ENCODE measurements around the gene HEMGN. TPM values are rescaled to one million over a fixed set of nuclear protein-coding genes. Genes with fewer than 3 reads are reported as not detected.
"Not testable (repeated sequence)": the region's sequence is repeated elsewhere in the genome, so short reads cannot be mapped to it uniquely, and the experiment has no call there.

The HEMGN gene
- polyA plus RNA-seq, 3 donors = 2.1 to 2.9 (median 2.4) TPM

DNA sequence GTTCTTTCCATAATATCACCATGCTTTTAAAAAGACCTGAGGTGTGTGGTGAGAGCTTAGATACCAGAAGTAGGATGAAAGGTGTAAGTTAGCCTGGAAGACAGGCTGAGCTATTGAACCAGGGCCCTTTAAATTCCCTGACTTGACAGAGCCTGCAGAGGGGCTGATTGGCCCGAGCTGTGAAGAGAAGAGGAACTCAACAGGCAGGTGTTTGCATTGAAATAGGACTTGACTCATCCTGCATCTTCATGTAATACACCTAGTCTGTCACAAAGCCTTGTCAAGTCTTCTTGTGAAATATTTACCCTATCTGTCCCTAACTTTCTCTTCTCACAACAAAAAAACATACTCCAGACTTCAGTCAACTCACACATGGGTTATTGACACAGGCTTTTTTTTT is 28.5 kb upstream of the HEMGN start:
- no peak for DNase-seq

GRCh38 chr9:97964901-97965300 is 26.9 kb upstream of the HEMGN start:
- DNase-seq = no peak

- no peak for DNase-seq
Measured at GRCh38 chr9:97963232-97963631, 25.3 kb upstream of the HEMGN start.

- DNase-seq = no peak
Measured at GRCh38 chr9:97962575-97962974, 24.6 kb upstream of the HEMGN start.

DNA sequence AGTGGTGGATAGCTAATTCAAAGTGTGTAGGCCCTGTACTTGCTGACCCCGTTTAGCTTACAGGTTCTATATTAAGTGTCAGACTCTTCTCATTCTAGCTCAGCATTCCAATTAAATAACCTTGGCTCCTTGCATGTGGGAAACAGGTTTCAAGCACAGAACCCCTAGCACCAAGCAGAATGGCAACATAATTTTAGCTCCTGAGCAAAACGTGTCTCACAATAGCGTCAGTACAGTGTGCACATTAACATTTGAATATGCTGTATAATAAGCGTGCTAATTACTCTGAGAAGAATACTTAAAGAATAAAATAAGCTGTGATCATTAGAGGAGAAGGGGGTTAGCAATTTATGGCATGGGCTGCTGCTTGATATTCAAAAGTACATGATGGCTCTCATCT is 24.2 kb upstream of the HEMGN start:
- no peak for DNase-seq

DNA sequence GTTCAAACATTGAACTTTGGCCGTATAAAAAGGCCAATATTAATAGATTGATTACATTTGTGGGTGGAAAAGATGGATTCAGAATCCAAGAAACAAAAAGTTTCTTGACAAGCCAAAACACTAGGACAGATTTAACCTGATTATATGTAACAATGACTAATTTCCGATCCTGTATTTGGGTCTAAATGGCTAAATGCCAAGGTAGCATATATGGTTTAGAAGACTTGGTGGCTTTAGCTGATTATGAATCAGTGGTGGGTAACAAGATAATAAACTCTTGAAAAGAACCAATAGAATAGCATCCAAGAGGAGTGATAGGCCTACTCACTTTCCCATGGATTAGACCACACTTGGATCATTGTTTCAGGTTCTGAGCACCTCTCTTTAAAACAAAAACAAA is 23.4 kb upstream of the HEMGN start:
- DNase-seq = no peak

GRCh38 chr9:97960678-97961328 is 22.8 kb upstream of the HEMGN start:
- DNase-seq = not testable (repeated sequence)

GRCh38 chr9:97959585-97959984 is 21.6 kb upstream of the HEMGN start:
- DNase-seq = no peak

- no peak for DNase-seq
Measured at GRCh38 chr9:97958812-97959511, 21.0 kb upstream of the HEMGN start.

DNA sequence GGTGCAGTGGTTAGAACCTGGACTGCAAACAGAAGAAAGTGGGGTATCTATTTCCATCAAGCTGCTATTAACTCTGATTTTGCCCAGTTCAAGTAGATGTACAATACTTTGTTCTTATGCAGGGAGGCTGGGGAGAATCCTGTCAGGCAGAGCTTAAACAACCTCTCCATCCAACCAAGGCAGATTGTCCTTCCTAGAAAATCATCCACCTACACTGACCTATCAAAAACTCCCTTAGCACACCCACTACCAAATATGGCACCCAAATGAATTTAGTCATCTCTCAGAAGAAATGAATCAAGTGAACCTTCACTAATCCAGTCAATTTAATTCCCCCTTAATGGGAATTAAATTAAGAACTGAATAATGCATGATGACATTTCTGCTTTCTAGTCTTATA is 18.4 kb upstream of the HEMGN start:
- DNase-seq = no peak

DNA sequence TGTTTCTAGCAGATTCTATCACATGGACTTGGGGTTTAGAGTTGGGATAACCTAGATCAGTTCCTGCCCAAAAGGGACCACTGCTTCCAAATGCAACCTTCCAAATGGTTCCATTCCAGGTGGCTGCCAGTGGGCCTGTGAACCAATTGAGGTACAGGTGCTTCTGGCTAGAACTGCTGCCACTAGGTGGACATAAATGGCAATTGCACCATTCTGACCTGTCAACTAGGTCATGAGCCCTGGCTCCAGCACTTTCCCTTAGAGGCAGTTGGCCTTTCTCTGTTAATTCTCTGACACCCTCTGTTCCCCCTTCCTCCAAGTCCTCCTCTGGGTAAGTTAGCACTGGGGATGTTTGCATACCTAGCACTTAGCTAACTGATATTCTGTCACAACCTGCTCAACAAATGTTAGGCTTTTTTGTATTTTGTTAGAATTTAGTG is 16.6 kb upstream of the HEMGN start:
- no peak for DNase-seq

GRCh38 chr9:97950873-97951272 is 12.9 kb upstream of the HEMGN start:
- DNase-seq = not testable (repeated sequence)

GRCh38 chr9:97947094-97947493 is 9.1 kb upstream of the HEMGN start:
- DNase-seq = not testable (repeated sequence)

GRCh38 chr9:97945470-97945869 is 7.5 kb upstream of the HEMGN start:
- DNase-seq = not testable (repeated sequence)

- no peak for DNase-seq
Measured at GRCh38 chr9:97944612-97945011, 6.6 kb upstream of the HEMGN start.

- no peak for DNase-seq
Measured at GRCh38 chr9:97943308-97943855, 5.4 kb upstream of the HEMGN start.

DNA sequence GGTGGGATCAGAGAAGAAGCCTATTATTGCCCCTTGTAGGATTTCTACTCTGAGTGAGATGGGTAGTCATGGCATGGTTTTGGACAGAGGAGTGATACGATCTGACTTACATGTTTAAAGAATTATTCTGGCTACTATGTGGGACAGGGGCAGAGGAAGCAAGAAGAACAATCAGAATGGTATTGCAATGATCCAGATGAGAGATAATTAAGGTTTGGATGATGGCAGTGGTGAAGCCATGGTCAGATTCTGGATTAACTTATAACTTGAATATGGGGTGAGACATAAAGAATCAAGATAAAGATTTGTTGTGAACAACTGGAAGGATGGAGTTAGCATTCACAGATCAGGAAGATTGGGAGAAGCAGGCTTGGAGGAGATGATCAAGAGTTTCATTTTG is 3.4 kb upstream of the HEMGN start:
- no peak for DNase-seq

DNA sequence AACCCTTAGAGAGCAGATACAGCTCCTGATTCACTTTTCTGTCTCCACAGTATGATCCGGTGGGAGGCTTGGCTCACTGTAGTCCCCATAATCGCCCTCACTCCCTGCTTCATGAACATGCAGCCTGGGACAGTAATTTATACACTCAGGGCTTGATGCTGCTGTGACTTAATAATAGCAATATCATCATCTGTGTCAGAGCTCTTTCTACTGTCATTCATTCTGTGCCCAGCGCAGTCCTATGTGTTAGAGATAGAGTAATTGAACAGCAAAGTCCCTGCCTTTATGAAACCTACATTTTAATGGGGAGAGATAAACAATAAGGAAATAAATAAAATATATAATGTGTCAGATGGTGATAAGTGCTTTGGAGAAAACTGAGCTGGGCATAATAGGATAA is 2.8 kb upstream of the HEMGN start:
- DNase-seq = no peak

GRCh38 chr9:97940233-97940632 is 2.3 kb upstream of the HEMGN start:
- no peak for DNase-seq

GRCh38 chr9:97936998-97937397 is 974 bp downstream of the HEMGN start:
- no peak for DNase-seq

- DNase-seq = no peak
Measured at GRCh38 chr9:97935276-97935675, 2.7 kb downstream of the HEMGN start.

DNA sequence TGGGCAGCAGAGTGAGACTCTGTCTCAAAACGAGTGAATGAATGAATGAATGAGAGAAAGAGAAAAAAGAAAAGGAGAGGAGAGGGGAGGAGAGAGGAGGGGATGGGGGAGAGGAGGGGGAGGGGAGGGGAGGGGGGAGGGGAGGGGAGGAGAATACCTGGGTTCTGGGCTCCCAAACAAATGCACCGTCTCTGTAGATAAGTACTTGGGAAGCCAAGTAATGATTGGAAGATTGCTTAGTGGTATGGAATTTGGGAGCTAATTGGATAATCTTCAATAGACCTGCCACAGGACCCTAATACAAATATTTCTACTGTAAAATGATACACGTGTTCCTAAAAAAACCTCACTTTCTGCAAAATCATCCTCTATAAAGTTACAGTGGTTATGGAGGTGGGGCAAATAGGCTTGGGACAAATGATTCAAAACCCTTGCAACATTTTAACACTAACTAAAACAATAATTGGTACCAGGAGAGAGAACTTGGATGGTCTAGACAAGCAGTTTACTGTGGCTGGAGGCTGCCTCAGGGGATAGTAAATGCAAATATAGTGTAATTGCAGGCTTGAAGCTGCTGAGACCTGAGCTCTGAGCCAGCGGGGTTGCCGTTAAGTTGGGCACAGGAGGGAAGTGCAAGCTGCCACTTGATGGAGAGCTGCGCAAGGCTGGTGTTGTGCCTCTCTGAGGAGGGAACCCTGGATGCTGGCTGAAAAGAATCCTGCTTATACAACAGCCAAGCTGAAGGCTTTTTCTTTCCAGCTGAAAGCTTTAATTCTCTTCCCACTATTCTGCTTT is 3.5 kb downstream of the HEMGN start:
- no peak for DNase-seq

All from renal pelvis (tissue), 4 donors.